NCI-H2227 (cell line): Measurements from ENCODE around the gene ALKBH3.

Experiments
- DNase-seq: peaks from one replicate; lab custom pipeline; 2025; ENCODE audit not compliant: unreplicated experiment; lab: John Stamatoyannopoulos, UW

Gene ALKBH3

DNA sequence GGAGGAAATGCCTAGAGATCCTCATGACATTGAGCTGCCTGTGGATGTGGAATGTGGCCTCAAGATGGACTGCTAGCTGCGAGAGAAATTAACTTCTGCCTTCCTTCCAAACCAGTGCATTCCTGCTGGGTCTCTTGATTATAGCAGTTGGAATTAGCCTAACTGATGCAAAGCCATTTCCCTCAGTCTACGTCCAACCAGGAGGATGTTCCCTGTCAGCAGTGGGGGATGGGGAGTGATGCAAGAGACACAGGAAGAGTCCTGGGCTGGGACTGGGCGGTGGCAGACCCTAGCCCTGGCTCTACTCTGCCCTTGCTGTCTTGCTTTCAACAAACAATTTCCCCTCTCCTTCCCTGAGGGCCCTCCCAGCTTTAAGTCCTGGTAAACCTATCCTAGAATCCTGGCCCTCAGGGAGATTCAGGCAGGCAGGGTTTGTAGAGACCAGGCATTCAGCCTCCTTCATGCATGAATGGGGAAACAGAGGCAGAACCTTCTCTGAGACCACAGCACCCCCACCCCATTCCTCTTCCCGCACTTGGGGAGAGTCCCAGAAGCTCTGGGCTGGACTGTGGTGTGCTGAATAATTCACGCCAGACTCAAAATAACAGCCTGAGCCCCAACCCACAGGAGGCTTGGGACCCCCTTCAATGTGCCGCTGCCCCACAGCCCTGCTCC is 78.8 kb downstream of the ALKBH3 start:
- no peak for DNase-seq

DNA sequence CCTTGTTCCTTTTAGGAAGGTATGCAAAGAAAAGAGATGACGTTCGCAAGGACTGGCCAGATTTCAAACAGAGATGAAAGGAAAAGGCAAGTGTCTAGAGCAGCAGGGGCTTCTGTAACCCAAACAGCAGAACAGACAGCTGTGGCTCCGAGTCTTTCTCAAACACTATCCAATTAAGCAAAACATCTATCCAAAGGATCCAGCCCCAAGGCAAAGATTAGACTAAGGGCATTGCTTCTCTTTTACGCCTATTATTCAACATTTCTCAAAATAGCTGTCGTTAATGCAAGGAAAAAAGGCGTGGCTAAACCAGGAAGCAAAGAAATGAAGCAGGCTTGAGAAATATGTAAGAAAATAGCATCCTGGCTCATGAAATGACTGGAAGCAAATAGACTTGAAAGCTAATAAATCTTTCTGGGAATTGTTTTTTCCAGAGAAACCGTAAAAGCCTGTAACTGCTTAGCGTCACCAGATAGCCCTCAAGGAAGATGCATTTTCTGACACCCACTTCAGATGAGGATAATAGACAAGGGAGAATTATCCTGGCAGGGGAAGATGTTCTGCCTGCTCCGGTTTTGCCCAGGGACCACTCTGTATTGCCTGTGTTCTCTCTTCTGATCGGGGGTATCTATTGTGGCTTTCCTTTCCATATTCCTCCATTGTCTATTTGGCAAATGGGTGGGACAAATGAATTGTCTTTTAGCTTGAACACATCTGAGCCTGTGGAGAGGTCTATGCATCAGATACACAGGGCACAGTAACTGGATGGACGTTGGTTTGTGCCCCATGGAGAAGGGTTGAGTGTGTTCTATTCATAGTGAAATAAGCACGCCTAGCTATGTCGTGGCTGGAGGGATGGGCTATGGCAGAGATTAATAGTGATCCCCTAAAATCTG is 82.0 kb downstream of the ALKBH3 start:
- DNase-seq: peak; percentile 80

DNA sequence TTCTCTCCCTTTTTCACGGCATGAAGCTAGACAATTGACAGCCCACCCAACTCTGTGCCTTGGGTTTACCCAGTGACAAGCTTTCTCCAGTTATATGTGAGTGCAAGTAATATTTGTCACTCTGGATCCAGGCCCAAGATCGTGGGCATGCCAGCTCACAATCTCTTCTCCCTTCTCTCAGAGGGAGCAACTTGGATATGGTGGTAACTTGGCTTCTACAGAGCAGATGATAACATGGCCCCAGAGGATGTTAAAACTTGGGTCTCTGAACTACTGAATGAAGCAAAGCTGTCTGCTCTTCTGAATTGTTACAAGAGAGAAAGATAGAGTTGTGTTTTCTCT is 82.6 kb downstream of the ALKBH3 start:
- no peak for DNase-seq

DNA sequence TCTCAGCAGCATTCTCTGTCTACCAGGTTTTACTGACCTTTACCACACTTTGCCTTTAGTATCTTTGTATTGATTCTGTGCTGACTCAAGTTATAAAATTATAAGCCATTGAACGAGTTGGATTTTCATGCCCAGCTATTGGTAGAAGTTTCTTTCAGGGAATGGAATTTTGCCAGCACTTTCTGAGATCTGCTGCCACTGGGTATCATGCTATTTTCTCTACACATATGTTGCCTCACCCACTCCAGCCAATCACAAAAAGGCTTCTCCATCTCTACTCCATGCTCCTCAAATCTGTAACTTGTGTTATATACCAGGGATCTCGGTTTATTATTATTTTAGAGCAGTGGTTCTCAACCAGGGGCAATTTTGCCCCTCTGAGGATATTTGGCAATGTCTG is 87.0 kb downstream of the ALKBH3 start:
- DNase-seq: no peak

DNA sequence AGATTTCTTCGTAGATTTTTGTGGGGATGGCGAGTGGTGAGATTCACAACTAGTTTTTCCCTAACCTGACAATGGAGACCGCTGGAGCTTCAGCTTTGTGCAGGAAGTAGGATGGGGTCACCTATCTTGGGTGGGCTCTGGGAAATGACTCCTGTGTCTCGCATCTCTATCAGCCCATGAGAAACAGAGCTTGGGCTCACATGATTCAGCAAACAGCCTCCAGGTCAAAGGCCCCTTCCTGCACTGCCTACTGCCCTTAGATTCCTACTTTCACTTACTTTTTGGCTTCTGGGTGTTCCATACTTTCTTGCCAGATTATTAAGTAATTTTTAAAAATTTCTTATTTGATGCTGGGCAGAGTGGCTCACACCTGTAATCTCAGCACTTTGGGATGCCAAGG is 88.1 kb downstream of the ALKBH3 start:
- no peak for DNase-seq

DNA sequence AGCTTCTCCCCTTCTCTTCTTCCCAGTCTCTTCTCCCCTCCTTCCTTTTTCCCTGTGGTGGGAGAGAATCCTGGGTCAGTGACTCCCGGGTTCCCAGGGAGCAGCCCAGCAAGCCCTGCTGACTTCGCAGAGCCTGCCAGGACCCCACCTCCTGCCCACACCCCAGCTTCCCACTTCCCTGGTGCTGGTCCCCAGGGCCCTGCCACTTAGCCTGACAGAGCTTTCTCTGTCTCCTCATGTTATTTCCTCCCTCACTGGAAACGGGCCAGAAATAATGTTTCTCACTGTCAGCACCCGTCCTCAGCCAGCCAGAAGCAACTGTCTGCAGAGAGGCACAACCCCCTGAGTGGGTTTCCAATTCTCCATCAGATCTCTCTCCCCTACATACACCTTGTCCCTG is 88.9 kb downstream of the ALKBH3 start:
- no peak for DNase-seq
